Mesendoderm (in vitro differentiated cells): ENCODE measurements around the gene SERTAD2.

Experiments used
- DNase-seq: peaks from one replicate; pipeline ENCODE4 v3.0.0; 2013
- H2AK5ac ChIP-seq: 2 replicates; pipeline ENCODE4 v1.6.1; 2013; ENCODE audit warnings: low read length, inconsistent platforms
- H2BK120ac ChIP-seq: 2 replicates; pipeline ENCODE4 v1.6.1; 2013; ENCODE audit warnings: low read depth, mild to moderate bottlenecking, low read length, moderate library complexity, mixed read lengths
- H2BK15ac ChIP-seq: replicated peaks from 2 replicates; pipeline ENCODE4 v1.6.1; 2013; ENCODE audit warnings: low read depth, mild to moderate bottlenecking, moderate library complexity
- H2BK5ac ChIP-seq: 2 replicates; pipeline ENCODE4 v1.6.1; 2013; ENCODE audit warnings: low read length, inconsistent platforms
- H3K18ac ChIP-seq: 2 replicates; pipeline ENCODE4 v1.6.1; 2013; ENCODE audit warnings: mild to moderate bottlenecking, low read length, mixed read lengths
- H3K23ac ChIP-seq: one replicate; pipeline ENCODE4 v1.6.1; 2013; ENCODE audit warnings: low read length
- H3K27ac ChIP-seq: 2 replicates; pipeline ENCODE4 v1.5.1; 2013; ENCODE audit warnings: low read depth, mild to moderate bottlenecking, inconsistent platforms, low read length, moderate library complexity
- H3K27me3 ChIP-seq: 2 replicates; pipeline ENCODE4 v1.6.1; 2013; ENCODE audit warnings: low read length, control low read depth, mild to moderate bottlenecking, inconsistent platforms; ENCODE audit not compliant: insufficient read depth, poor library complexity
- H3K36me3 ChIP-seq: 2 replicates; pipeline ENCODE4 v1.6.1; 2013; ENCODE audit warnings: low read length, inconsistent platforms; ENCODE audit not compliant: control insufficient read depth, insufficient read depth
- H3K4ac ChIP-seq: one replicate; pipeline ENCODE4 v1.6.1; 2013; ENCODE audit warnings: low read depth, mild to moderate bottlenecking, low read length, moderate library complexity
- H3K4me1 ChIP-seq: 2 replicates; pipeline ENCODE4 v1.6.1; 2013; ENCODE audit warnings: low read depth, low read length, inconsistent platforms; ENCODE audit not compliant: control insufficient read depth
- H3K4me2 ChIP-seq: 2 replicates; pipeline ENCODE4 v1.6.1; 2013; ENCODE audit warnings: low read length
- H3K4me3 ChIP-seq: 2 replicates; pipeline ENCODE4 v1.5.1; 2013; ENCODE audit warnings: mild to moderate bottlenecking, low read length
- H3K56ac ChIP-seq: one replicate; pipeline ENCODE4 v1.6.1; 2013; ENCODE audit warnings: low read length
- H3K79me1 ChIP-seq: 2 replicates; pipeline ENCODE4 v1.6.1; 2013; ENCODE audit warnings: low read length, inconsistent platforms
- H3K79me2 ChIP-seq: 2 replicates; pipeline ENCODE4 v1.6.1; 2013; ENCODE audit warnings: mild to moderate bottlenecking, low read length; ENCODE audit not compliant: control insufficient read depth, insufficient read depth
- H3K9ac ChIP-seq: 2 replicates; pipeline ENCODE4 v1.6.1; 2013; ENCODE audit warnings: low read length, inconsistent platforms
- H4K5ac ChIP-seq: one replicate; pipeline ENCODE4 v1.6.1; 2013; ENCODE audit warnings: low read length
- H4K8ac ChIP-seq: one replicate; pipeline ENCODE4 v1.6.1; 2013; ENCODE audit warnings: low read depth, mild to moderate bottlenecking, control low read depth, low read length, moderate library complexity
- WGBS: extraction: QIAGEN DNeasy Blood & Tissue Kit; methylation state at CpG from one replicate; pipeline ENCODE4 v1.1.7; 2013; ENCODE audit warnings: low lambda C conversion rate, missing lambda C conversion rate; ENCODE audit not compliant: insufficient coverage; ENCODE audit errors: extremely low coverage; 5-methylcytosine and 5-hydroxymethylcytosine counted together

SERTAD2 gene

GRCh38 chr2:64649626-64650025 is 4.1 kb downstream of the SERTAD2 start:
- H3K4ac ChIP-seq, result no peak overlapping the region
- H3K79me1 ChIP-seq, result peaks cover 9% of the 10 kb centered on the region
- H4K5ac ChIP-seq, result no peak overlapping the region
- H3K27ac ChIP-seq, result no peak overlapping the region
- H2AK5ac ChIP-seq, result peak overlapping the region; percentile 28
- DNase-seq, result no peak
- H3K36me3 ChIP-seq, result no peaks in the 10 kb centered on the region
- H2BK120ac ChIP-seq, result no peak overlapping the region
- WGBS, result no CpG with 5 or more reads among the region's 5 CpGs
- no peaks in the 10 kb centered on the region for H3K27me3 ChIP-seq
- no peak overlapping the region for H2BK15ac ChIP-seq
- H3K4me2 ChIP-seq, result no peak overlapping the region
- no peak overlapping the region for H4K8ac ChIP-seq
- no peak overlapping the region for H3K18ac ChIP-seq
- no peak overlapping the region for H2BK5ac ChIP-seq
- peaks cover 33% of the 10 kb centered on the region for H3K79me2 ChIP-seq
- H3K56ac ChIP-seq, result peak overlapping the region; percentile 71
- peak overlapping the region; percentile 53 for H3K9ac ChIP-seq
- peaks cover 9% of the 10 kb centered on the region for H3K4me1 ChIP-seq
- no peak overlapping the region for H3K23ac ChIP-seq
- H3K4me3 ChIP-seq, result no peak overlapping the region

GRCh38 chr2:64649013-64649484 is 4.7 kb downstream of the SERTAD2 start:
- WGBS, result no CpG with 5 or more reads among the region's 6 CpGs
- Histone ChIP-seq H3K36me3 (no peaks in the 10 kb centered on the region), H3K9ac (no peak overlapping the region), H3K4me1 (peaks cover 10% of the 10 kb centered on the region), H4K5ac (no peak overlapping the region), H3K27ac (no peak overlapping the region), H4K8ac (no peak overlapping the region), H3K4ac (no peak overlapping the region), H2BK120ac (no peak overlapping the region), H3K79me1 (peaks cover 9% of the 10 kb centered on the region), H2BK15ac (no peak overlapping the region), H3K27me3 (no peaks in the 10 kb centered on the region), H3K56ac (no peak overlapping the region), H3K18ac (peak overlapping the region; percentile 90), H3K4me3 (no peak overlapping the region), H2AK5ac (no peak overlapping the region), H3K79me2 (peaks cover 33% of the 10 kb centered on the region), H3K4me2 (no peak overlapping the region), H3K23ac (peak overlapping the region; percentile 30), H2BK5ac (no peak overlapping the region)
- no peak for DNase-seq

- no peak overlapping the region for H3K27ac ChIP-seq
- no peak overlapping the region for H4K5ac ChIP-seq
- H2BK5ac ChIP-seq, result no peak overlapping the region
- no peaks in the 10 kb centered on the region for H3K36me3 ChIP-seq
- DNase-seq, result peak; percentile 85
- no peak overlapping the region for H2BK120ac ChIP-seq
- H3K18ac ChIP-seq, result no peak overlapping the region
- WGBS, result no CpG with 5 or more reads among the region's 9 CpGs
- no peak overlapping the region for H4K8ac ChIP-seq
- H3K9ac ChIP-seq, result no peak overlapping the region
- no peak overlapping the region for H3K4ac ChIP-seq
- peak overlapping the region; percentile 42 for H3K56ac ChIP-seq
- no peaks in the 10 kb centered on the region for H3K27me3 ChIP-seq
- H3K4me1 ChIP-seq, result peaks cover 25% of the 10 kb centered on the region
- H3K79me1 ChIP-seq, result peaks cover 18% of the 10 kb centered on the region
- peak overlapping the region; percentile 48 for H2BK15ac ChIP-seq
- no peak overlapping the region for H3K4me3 ChIP-seq
- H3K79me2 ChIP-seq, result peaks cover 40% of the 10 kb centered on the region
- H3K23ac ChIP-seq, result no peak overlapping the region
- no peak overlapping the region for H2AK5ac ChIP-seq
- H3K4me2 ChIP-seq, result no peak overlapping the region
Observed at GRCh38 chr2:64646007-64646880, 7.5 kb downstream of the SERTAD2 start.

GRCh38 chr2:64644458-64645382 is 9.0 kb downstream of the SERTAD2 start:
- Histone ChIP-seq H4K5ac (peak overlapping the region; percentile 60), H3K4me1 (peaks cover 26% of the 10 kb centered on the region), H4K8ac (no peak overlapping the region), H3K79me2 (peaks cover 30% of the 10 kb centered on the region), H3K23ac (no peak overlapping the region), H3K27ac (peak overlapping the region; percentile 97), H2AK5ac (peak overlapping the region; percentile 50), H2BK120ac (peak overlapping the region; percentile 82), H2BK5ac (peak overlapping the region; percentile 90), H3K9ac (peak overlapping the region; percentile 83), H3K4me3 (peak overlapping the region; percentile 15), H3K56ac (peak overlapping the region; percentile 94), H3K36me3 (no peaks in the 10 kb centered on the region), H3K79me1 (peaks cover 16% of the 10 kb centered on the region), H3K18ac (peak overlapping the region; percentile 95), H2BK15ac (no peak overlapping the region), H3K27me3 (no peaks in the 10 kb centered on the region), H3K4ac (peak overlapping the region; percentile 96), H3K4me2 (peak overlapping the region; percentile 75)
- WGBS, result no CpG with 5 or more reads among the region's 31 CpGs
- DNase-seq, result peak; percentile 96

GRCh38 chr2:64643838-64644457 is 9.8 kb downstream of the SERTAD2 start:
- Histone ChIP-seq H3K27ac (peak overlapping the region; percentile 23), H3K9ac (peak overlapping the region; percentile 17), H3K4me1 (peaks cover 22% of the 10 kb centered on the region), H3K23ac (no peak overlapping the region), H3K27me3 (no peaks in the 10 kb centered on the region), H2BK15ac (no peak overlapping the region), H2BK120ac (no peak overlapping the region), H3K36me3 (no peaks in the 10 kb centered on the region), H3K79me1 (peaks cover 15% of the 10 kb centered on the region), H3K4me2 (no peak overlapping the region), H3K4ac (peak overlapping the region; percentile 90), H4K5ac (peak overlapping the region; percentile 26), H3K4me3 (no peak overlapping the region), H3K18ac (peak overlapping the region; percentile 51), H2AK5ac (peak overlapping the region; percentile 57), H3K56ac (peak overlapping the region; percentile 75), H3K79me2 (peaks cover 29% of the 10 kb centered on the region), H2BK5ac (peak overlapping the region; percentile 4), H4K8ac (no peak overlapping the region)
- WGBS, result no CpG with 5 or more reads among the region's 8 CpGs
- DNase-seq, result no peak
